Mesothelial cell of epicardium (in vitro differentiated cells): ENCODE data around the gene SNAP25. TPM values are rescaled to one million over a fixed set of nuclear protein-coding genes. Genes with fewer than 3 reads are reported as not detected.

ENCODE experiments used
- DNase-seq, 2 experiments: peaks; one replicate each; pipeline ENCODE4 v3.0.0; 2021; ENCODE audit warnings: low spot score in 2 of 2; ENCODE audit not compliant: unreplicated experiment in 2 of 2
- H3K27ac Mint-ChIP-seq: 2 replicates; pipeline ENCODE4 v1.8.0; 2021; ENCODE audit warnings: mixed read lengths
- H3K27me3 Mint-ChIP-seq: 2 replicates; pipeline ENCODE4 v1.8.0; 2021; ENCODE audit warnings: low read depth, mixed read lengths
- H3K36me3 Mint-ChIP-seq: 2 replicates; pipeline ENCODE4 v1.8.0; 2021; ENCODE audit warnings: mixed read lengths
- H3K4me1 Mint-ChIP-seq: 2 replicates; pipeline ENCODE4 v1.8.0; 2021; ENCODE audit warnings: mixed read lengths
- H3K4me3 Mint-ChIP-seq: 2 replicates; pipeline ENCODE4 v1.8.0; 2021; ENCODE audit warnings: mild to moderate bottlenecking, moderate library complexity, mixed read lengths
- H3K9me3 Mint-ChIP-seq: 2 replicates; pipeline ENCODE4 v1.8.0; 2021; ENCODE audit warnings: mixed read lengths
- CTCF ChIP-seq: fragments of 200-600 bp; sonication (generic); IDR thresholded peaks from one replicate; pipeline ENCODE4 v1.5.0; 2021; ENCODE audit warnings: antibody characterized with exemption; ENCODE audit not compliant: unreplicated experiment
- total RNA-seq: library from RNA; stranded (reverse); gene quantifications from 3 replicates; pipeline ENCODE4 v1.2.1, GENCODE V29; 2021

The SNAP25 gene
- total RNA-seq, 1 donor from 2014 or later = 5.0 TPM

DNA sequence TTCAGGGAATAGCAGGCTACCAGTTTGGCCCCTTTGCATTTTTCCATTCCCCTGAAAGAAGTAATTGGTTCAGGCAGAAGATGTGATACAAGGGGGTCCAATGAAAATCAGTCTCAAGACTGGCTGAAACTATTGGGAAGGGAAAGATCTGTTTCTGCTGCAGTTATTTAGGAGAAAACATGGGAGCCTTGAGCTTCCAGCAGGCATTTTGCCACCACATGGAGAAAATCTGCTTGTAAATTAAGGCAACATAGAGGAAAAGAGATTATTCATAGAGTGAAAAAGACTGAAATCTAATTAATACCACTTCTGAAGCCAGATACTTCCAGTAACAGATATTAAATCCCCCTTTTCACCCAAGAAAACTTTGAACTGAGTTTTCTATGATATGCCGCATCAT lies 44.2 kb upstream of the SNAP25 start:
- H3K9me3 Mint-ChIP-seq = no peaks in the 10 kb centered on the region
- peaks cover 7% of the 10 kb centered on the region for H3K4me1 Mint-ChIP-seq

GRCh38 chr20:10177326-10177725 lies 41.3 kb upstream of the SNAP25 start:
- peaks cover 4% of the 10 kb centered on the region for H3K4me1 Mint-ChIP-seq

More for the DNA sequence above, 44.2 kb upstream of the SNAP25 start:
- Mint-ChIP-seq H3K27me3 (peaks cover 63% of the 10 kb centered on the region), H3K4me3 (no peak overlapping the region), H3K36me3 (no peaks in the 10 kb centered on the region), H3K27ac (no peak overlapping the region)
- DNase-seq = no peak
- no peak for TF ChIP-seq CTCF

DNA sequence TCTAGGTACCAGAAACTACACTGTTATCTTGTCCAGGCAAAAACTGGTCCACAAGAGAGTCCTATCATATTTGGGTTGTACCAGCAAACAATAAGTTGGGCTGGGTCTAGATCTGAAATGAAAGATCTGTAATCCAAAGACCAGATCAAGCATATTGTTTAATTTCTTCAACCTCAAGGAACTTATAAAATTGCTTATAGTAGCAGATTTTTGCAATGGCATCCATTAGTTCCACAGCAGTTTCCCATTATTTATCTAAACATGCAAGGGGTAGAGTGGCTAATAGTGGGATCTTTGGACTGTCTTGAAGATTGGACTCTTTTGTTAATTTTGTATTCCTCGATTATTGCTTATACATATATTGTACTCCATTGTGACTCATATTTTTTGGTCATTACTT lies 40.5 kb upstream of the SNAP25 start:
- Mint-ChIP-seq H3K4me3 (no peak overlapping the region), H3K4me1 (no peaks in the 10 kb centered on the region), H3K27me3 (peaks cover 37% of the 10 kb centered on the region), H3K9me3 (no peaks in the 10 kb centered on the region), H3K27ac (no peak overlapping the region), H3K36me3 (no peaks in the 10 kb centered on the region)
- no peak for DNase-seq
- TF ChIP-seq CTCF = no peak

More at GRCh38 chr20:10177326-10177725, 41.3 kb upstream of the SNAP25 start:
- no peak for DNase-seq
- no peaks in the 10 kb centered on the region for H3K9me3 Mint-ChIP-seq
- no peaks in the 10 kb centered on the region for H3K36me3 Mint-ChIP-seq
- H3K4me3 Mint-ChIP-seq = no peak overlapping the region
- no peak overlapping the region for H3K27ac Mint-ChIP-seq
- peaks cover 43% of the 10 kb centered on the region for H3K27me3 Mint-ChIP-seq
- TF ChIP-seq CTCF = no peak

DNA sequence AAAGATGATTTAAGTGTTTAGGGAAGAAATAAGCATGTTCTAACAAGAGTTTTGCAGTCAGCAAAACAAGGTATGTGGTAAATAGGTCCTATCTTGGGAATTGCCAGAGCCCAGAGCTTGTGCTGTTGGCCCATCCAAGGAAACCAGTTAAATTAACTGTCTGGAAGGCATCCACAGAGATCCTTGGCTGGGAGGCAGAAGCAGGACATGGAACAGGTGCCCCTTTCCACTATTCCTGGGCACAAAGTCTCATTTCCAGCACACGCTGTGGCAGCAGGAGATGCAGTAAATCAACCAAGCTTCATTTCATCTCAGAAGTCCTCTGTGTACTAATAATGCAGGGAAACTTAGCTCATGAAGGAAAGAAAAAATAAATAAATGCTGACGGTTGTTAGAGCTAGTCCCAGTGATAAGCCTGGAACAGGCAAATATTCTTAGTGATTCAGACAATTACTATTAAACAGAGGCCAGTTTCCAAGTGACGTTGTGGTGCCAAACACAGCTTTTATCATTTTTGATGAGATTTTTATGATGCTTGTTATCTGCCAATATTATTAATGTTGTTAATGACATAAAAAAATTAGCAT lies 39.8 kb upstream of the SNAP25 start:
- DNase-seq = no peak
- Mint-ChIP-seq H3K9me3 (no peaks in the 10 kb centered on the region), H3K27me3 (peaks cover 32% of the 10 kb centered on the region), H3K4me1 (no peaks in the 10 kb centered on the region), H3K36me3 (no peaks in the 10 kb centered on the region), H3K27ac (no peak overlapping the region), H3K4me3 (no peak overlapping the region)
- no peak for TF ChIP-seq CTCF

DNA sequence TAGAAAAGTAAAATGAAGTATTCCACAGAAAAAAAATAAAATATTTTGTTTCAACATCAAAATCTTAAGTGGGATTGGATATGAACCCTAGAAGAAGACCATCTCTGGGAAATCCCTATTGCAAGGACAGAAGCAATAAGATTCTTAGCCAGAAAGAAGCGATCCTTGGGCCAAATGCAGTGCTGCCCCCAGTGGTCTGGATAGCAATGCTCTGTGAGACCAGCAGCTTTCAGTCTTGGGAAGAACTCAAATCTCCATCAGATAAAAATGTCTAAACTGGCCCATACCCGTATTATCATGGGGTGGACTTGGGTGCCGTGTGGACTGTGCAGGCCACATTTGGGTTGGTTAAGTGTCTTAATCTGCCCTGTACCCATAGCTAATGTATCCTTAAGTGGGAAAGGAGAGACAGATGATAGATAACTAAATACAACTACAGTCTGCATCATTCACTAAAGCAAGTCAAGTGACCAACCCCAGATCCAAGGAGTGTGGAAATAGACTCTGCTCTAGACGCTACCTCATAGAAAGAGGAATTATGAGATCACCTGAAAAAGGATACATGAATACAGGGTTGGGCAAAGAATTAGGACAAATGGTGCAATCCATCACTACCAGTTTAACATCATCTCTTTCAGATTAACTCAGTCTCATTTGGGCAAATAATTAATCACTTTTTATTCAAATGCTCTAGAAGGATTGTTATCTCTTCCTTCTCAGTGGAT lies 38.9 kb upstream of the SNAP25 start:
- no peak for DNase-seq
- Mint-ChIP-seq H3K4me1 (no peaks in the 10 kb centered on the region), H3K27me3 (peaks cover 22% of the 10 kb centered on the region), H3K4me3 (no peak overlapping the region), H3K27ac (no peak overlapping the region), H3K36me3 (no peaks in the 10 kb centered on the region), H3K9me3 (no peaks in the 10 kb centered on the region)
- no peak for TF ChIP-seq CTCF
